Stimulated activated CD4-positive, alpha-beta T cell treated with anti-CD3 and anti-CD28 coated beads, Interleukin-15, amount 100 ng/mL, for 48 hours (primary cell): ENCODE data around the gene UBE2H.
"Not testable (repeated sequence)": the region's sequence is repeated elsewhere in the genome, so short reads cannot be mapped to it uniquely, and the experiment has no call there.

Experiments
- DNase-seq, 2 donors: peaks; one replicate each; pipeline ENCODE4 v3.0.0-alpha.2; 2020; ENCODE audit warnings: low read depth in 2 of 2

UBE2H gene

GRCh38 chr7:129843978-129844840 lies 108.6 kb downstream of the UBE2H start:
- DNase-seq = no peak

GRCh38 chr7:129843365-129843898 lies 109.3 kb downstream of the UBE2H start:
- DNase-seq = no peak

- DNase-seq = no peak
Measured at GRCh38 chr7:129841465-129841864, 111.3 kb downstream of the UBE2H start.

- no peak for DNase-seq
Measured at GRCh38 chr7:129840757-129841156, 112.0 kb downstream of the UBE2H start.

GRCh38 chr7:129836983-129837382 lies 115.8 kb downstream of the UBE2H start:
- no peak for DNase-seq

GRCh38 chr7:129835569-129835968 lies 117.2 kb downstream of the UBE2H start:
- DNase-seq = no peak

GRCh38 chr7:129833353-129833752 lies 119.4 kb downstream of the UBE2H start:
- DNase-seq = not testable (repeated sequence)

- DNase-seq = no peak
Measured at GRCh38 chr7:129832701-129833227, 120.0 kb downstream of the UBE2H start.

- no peak for DNase-seq
Measured at GRCh38 chr7:129832282-129832681, 120.5 kb downstream of the UBE2H start.

GRCh38 chr7:129831424-129832058 lies 121.2 kb downstream of the UBE2H start:
- DNase-seq = no peak

GRCh38 chr7:129830949-129831348 lies 121.8 kb downstream of the UBE2H start:
- DNase-seq = no peak

- DNase-seq = peak; percentile 24 to 42
Measured at GRCh38 chr7:129829737-129830631, 122.8 kb downstream of the UBE2H start.

GRCh38 chr7:129828989-129829736 lies 123.6 kb downstream of the UBE2H start:
- peak in 1 of 2 donors; percentile 36 for DNase-seq

GRCh38 chr7:129828078-129828762 lies 124.5 kb downstream of the UBE2H start:
- DNase-seq = no peak

- no peak for DNase-seq
Measured at GRCh38 chr7:129827467-129827990, 125.2 kb downstream of the UBE2H start.

- DNase-seq = not testable (repeated sequence)
Measured at GRCh38 chr7:129826895-129827294, 125.9 kb downstream of the UBE2H start.

GRCh38 chr7:129825209-129825970 lies 127.4 kb downstream of the UBE2H start:
- peak; percentile 76 to 90 for DNase-seq

GRCh38 chr7:129824291-129825208 lies 128.2 kb downstream of the UBE2H start:
- peak in 1 of 2 donors; percentile 32 for DNase-seq
